Measurements from ENCODE around the gene ITGA5.

ITGA5 gene

GRCh38 chr12:54390668-54391551 is 28.2 kb downstream of the ITGA5 start:
- Histone ChIP-seq H3K9me3 (ENCODE audit: control insufficient read depth in 2 of 2, low read length in 2 of 2) (no peaks in the 10 kb centered on the region), H3K4me3 (ENCODE audit: low read length in 2 of 2) (peak overlapping the region; percentile 37 to 46), H3K36me3 (ENCODE audit: control insufficient read depth in 2 of 2, insufficient read depth in 2 of 2, low read length in 2 of 2) (peaks cover 0 to 3% of the 10 kb centered on the region in 2 donors), H3K27ac (ENCODE audit: low read depth in 2 of 2, low read length in 2 of 2) (no peak overlapping the region), H3K9ac (ENCODE audit: low read depth in 1 of 2, low read length in 2 of 2) (peak overlapping the region in 1 of 2 donors; percentile 14), H3K27me3 (ENCODE audit: control insufficient read depth in 2 of 2, insufficient read depth in 2 of 2, low read length in 2 of 2) (peaks cover 0 to 4% of the 10 kb centered on the region in 2 donors), H3K4me1 (ENCODE audit: control insufficient read depth in 2 of 2, insufficient read depth in 2 of 2, low read length in 2 of 2) (peaks cover 5 to 6% of the 10 kb centered on the region in 2 donors)

DNA sequence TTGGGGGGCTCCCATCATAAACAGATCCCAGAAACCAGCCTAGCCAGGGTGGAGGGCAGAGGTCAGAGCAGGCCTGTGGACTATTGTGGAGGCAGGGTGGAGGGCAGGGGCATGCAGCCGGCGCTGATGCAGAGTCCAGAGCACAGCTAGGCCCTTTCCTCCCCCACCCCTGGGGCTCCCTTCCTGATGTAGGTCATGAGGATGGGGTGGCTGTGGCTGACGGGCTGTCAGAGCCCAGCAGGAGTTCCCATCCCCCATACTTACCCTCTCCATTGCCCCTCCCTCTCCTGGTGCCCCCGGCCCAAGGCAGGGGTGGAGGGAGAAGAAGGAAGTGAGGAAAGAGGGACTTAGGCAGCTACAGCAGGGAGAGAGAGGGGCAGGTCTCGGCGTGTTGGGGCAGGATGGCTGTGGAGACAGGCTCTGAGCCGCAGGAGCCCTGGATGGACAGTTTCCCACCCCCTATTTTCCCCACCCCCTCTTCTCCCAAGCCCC is 28.8 kb downstream of the ITGA5 start:
- Histone ChIP-seq H3K27ac (ENCODE audit: low read depth in 2 of 2, low read length in 2 of 2) (no peak overlapping the region), H3K4me3 (ENCODE audit: low read length in 2 of 2) (no peak overlapping the region), H3K36me3 (ENCODE audit: control insufficient read depth in 2 of 2, insufficient read depth in 2 of 2, low read length in 2 of 2) (no peaks in the 10 kb centered on the region), H3K27me3 (ENCODE audit: control insufficient read depth in 2 of 2, insufficient read depth in 2 of 2, low read length in 2 of 2) (peaks cover 0 to 4% of the 10 kb centered on the region in 2 donors), H3K9me3 (ENCODE audit: control insufficient read depth in 2 of 2, low read length in 2 of 2) (no peaks in the 10 kb centered on the region), H3K9ac (ENCODE audit: low read depth in 1 of 2, low read length in 2 of 2) (no peak overlapping the region), H3K4me1 (ENCODE audit: control insufficient read depth in 2 of 2, insufficient read depth in 2 of 2, low read length in 2 of 2) (peaks cover 6 to 7% of the 10 kb centered on the region in 2 donors)

DNA sequence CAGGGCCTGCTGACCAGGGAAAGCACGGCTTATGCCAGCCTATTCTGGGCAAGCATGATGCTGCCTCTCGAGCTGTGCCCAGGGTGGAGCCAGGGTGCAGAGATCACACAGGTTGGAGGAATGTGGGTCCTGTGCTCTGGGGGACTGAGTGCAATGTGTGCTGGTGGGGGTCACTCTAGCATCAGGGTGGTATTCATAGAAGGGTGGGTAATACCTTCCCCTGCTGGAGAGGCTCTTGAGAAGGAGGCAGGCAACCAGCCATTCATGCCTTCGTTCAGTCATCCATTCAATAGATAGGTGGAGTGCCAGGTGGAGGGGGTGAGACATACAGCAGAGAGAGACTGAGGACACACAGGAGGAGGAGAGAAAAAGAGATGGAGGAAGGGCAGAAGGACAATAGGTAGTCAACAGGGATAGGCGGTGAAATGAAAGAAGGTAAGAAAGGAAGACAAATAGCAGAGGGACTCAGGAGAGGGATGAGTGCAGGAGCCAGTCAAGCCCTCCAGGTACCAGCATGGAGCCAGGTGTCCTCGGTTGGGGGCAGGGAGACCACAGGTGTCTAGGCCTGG is 29.4 kb downstream of the ITGA5 start:
- H3K27me3 ChIP-seq (ENCODE audit: control insufficient read depth in 2 of 2, insufficient read depth in 2 of 2, low read length in 2 of 2) = peaks cover 0 to 4% of the 10 kb centered on the region in 2 donors
- H3K9me3 ChIP-seq (ENCODE audit: control insufficient read depth in 2 of 2, low read length in 2 of 2) = no peaks in the 10 kb centered on the region
- H3K9ac ChIP-seq (ENCODE audit: low read depth in 1 of 2, low read length in 2 of 2) = no peak overlapping the region
- H3K36me3 ChIP-seq (ENCODE audit: control insufficient read depth in 2 of 2, insufficient read depth in 2 of 2, low read length in 2 of 2) = no peaks in the 10 kb centered on the region
- H3K4me1 ChIP-seq (ENCODE audit: control insufficient read depth in 2 of 2, insufficient read depth in 2 of 2, low read length in 2 of 2) = peaks cover 8 to 12% of the 10 kb centered on the region in 2 donors
- H3K4me3 ChIP-seq (ENCODE audit: low read length in 2 of 2) = no peak overlapping the region
- H3K27ac ChIP-seq (ENCODE audit: low read depth in 2 of 2, low read length in 2 of 2) = no peak overlapping the region

DNA sequence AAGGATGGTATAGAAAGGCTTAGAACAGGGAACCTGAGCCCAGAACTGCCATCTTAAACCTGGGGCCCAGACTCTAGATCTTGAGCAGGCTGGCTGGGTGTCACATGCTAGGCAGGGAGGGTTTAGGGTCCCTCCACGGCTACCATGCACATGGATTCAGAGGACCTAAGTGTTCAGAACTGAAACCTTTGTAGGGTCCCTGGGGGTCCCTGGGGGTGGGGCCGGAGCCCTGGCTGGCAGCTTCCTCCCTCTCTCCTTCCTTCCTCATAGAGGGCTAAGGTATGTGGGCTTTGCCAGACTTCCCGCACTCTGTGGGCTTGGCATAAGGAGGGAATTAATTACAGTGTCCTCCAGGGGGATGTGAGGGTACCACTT is 29.9 kb downstream of the ITGA5 start:
- no peak overlapping the region for H3K4me3 ChIP-seq (ENCODE audit: low read length in 2 of 2)
- H3K27ac ChIP-seq (ENCODE audit: low read depth in 2 of 2, low read length in 2 of 2) = no peak overlapping the region
- H3K36me3 ChIP-seq (ENCODE audit: control insufficient read depth in 2 of 2, insufficient read depth in 2 of 2, low read length in 2 of 2) = no peaks in the 10 kb centered on the region
- H3K9ac ChIP-seq (ENCODE audit: low read depth in 1 of 2, low read length in 2 of 2) = no peak overlapping the region
- H3K4me1 ChIP-seq (ENCODE audit: control insufficient read depth in 2 of 2, insufficient read depth in 2 of 2, low read length in 2 of 2) = peaks cover 12% of the 10 kb centered on the region in 2 donors
- H3K27me3 ChIP-seq (ENCODE audit: control insufficient read depth in 2 of 2, insufficient read depth in 2 of 2, low read length in 2 of 2) = peaks cover 0 to 4% of the 10 kb centered on the region in 2 donors
- no peaks in the 10 kb centered on the region for H3K9me3 ChIP-seq (ENCODE audit: control insufficient read depth in 2 of 2, low read length in 2 of 2)

- H3K9ac ChIP-seq (ENCODE audit: low read depth in 1 of 2, low read length in 2 of 2) = no peak overlapping the region
- H3K4me1 ChIP-seq (ENCODE audit: control insufficient read depth in 2 of 2, insufficient read depth in 2 of 2, low read length in 2 of 2) = peaks cover 12% of the 10 kb centered on the region in 2 donors
- no peak overlapping the region for H3K27ac ChIP-seq (ENCODE audit: low read depth in 2 of 2, low read length in 2 of 2)
- H3K4me3 ChIP-seq (ENCODE audit: low read length in 2 of 2) = no peak overlapping the region
- peaks cover 0 to 4% of the 10 kb centered on the region in 2 donors for H3K27me3 ChIP-seq (ENCODE audit: control insufficient read depth in 2 of 2, insufficient read depth in 2 of 2, low read length in 2 of 2)
- H3K36me3 ChIP-seq (ENCODE audit: control insufficient read depth in 2 of 2, insufficient read depth in 2 of 2, low read length in 2 of 2) = no peaks in the 10 kb centered on the region
- no peaks in the 10 kb centered on the region for H3K9me3 ChIP-seq (ENCODE audit: control insufficient read depth in 2 of 2, low read length in 2 of 2)
Observed at GRCh38 chr12:54388237-54389133, 30.6 kb downstream of the ITGA5 start.

DNA sequence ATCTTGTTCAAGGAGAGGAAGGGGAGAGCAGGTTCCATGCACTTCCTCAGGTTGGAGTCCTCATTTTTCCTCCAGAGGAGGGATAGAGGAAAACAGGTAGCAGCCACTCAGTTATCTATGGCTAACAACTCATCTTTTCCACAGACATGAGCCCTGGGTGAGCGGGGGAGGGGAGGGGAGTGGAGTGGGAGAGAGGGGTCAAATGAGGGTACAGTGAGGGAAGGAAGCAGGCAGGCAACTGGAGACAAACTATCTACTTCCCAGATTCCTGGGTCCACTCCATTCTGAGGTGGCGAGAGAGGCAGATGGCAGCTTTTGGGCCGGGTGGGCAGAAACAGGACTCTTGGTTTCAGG is 32.0 kb downstream of the ITGA5 start:
- Histone ChIP-seq H3K27ac (ENCODE audit: low read depth in 2 of 2, low read length in 2 of 2) (no peak overlapping the region), H3K9ac (ENCODE audit: low read depth in 1 of 2, low read length in 2 of 2) (no peak overlapping the region), H3K36me3 (ENCODE audit: control insufficient read depth in 2 of 2, insufficient read depth in 2 of 2, low read length in 2 of 2) (no peaks in the 10 kb centered on the region), H3K4me1 (ENCODE audit: control insufficient read depth in 2 of 2, insufficient read depth in 2 of 2, low read length in 2 of 2) (peaks cover 12% of the 10 kb centered on the region in 2 donors), H3K27me3 (ENCODE audit: control insufficient read depth in 2 of 2, insufficient read depth in 2 of 2, low read length in 2 of 2) (no peaks in the 10 kb centered on the region), H3K4me3 (ENCODE audit: low read length in 2 of 2) (no peak overlapping the region), H3K9me3 (ENCODE audit: control insufficient read depth in 2 of 2, low read length in 2 of 2) (no peaks in the 10 kb centered on the region)

GRCh38 chr12:54386403-54387113 is 32.5 kb downstream of the ITGA5 start:
- Histone ChIP-seq H3K4me3 (ENCODE audit: low read length in 2 of 2) (no peak overlapping the region), H3K36me3 (ENCODE audit: control insufficient read depth in 2 of 2, insufficient read depth in 2 of 2, low read length in 2 of 2) (no peaks in the 10 kb centered on the region), H3K9me3 (ENCODE audit: control insufficient read depth in 2 of 2, low read length in 2 of 2) (no peaks in the 10 kb centered on the region), H3K9ac (ENCODE audit: low read depth in 1 of 2, low read length in 2 of 2) (no peak overlapping the region), H3K27ac (ENCODE audit: low read depth in 2 of 2, low read length in 2 of 2) (peak overlapping the region in 1 of 2 donors; percentile 76), H3K27me3 (ENCODE audit: control insufficient read depth in 2 of 2, insufficient read depth in 2 of 2, low read length in 2 of 2) (no peaks in the 10 kb centered on the region), H3K4me1 (ENCODE audit: control insufficient read depth in 2 of 2, insufficient read depth in 2 of 2, low read length in 2 of 2) (peaks cover 12% of the 10 kb centered on the region in 2 donors)

DNA sequence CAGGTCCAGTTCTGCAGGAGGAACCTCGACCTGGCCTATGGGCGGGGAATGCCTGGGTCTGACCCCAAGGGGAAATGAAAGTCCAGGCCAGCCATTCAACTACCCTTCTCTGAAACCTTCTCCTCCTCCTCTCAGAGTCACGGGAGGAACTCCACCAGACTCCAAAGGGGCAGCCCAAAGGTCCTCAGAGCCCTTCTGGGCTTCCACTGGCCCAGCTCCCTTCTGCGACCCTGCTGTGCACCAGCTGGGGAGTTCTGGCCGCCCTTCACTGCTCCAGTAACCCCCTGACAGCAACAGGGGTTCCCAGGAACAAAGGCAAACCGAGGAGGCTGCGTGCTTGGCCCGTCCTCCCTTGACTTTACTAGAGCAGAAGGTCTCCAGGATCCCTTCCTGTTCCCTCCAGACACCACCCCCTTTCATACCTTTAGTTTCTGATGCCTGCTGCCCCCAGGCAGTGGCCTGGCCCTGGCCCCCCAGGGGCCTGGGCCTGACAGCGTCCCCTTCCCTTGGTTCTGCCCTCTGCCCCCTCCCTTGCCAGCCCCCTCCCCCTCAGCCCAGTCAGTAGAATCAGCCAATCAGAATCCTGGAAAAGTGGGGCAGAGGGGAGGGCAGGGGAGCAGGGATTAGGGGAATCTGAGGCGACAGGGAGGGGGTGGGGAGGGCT is 33.7 kb downstream of the ITGA5 start:
- peaks cover 12% of the 10 kb centered on the region in 2 donors for H3K4me1 ChIP-seq (ENCODE audit: control insufficient read depth in 2 of 2, insufficient read depth in 2 of 2, low read length in 2 of 2)
- peak overlapping the region; percentile 14 to 76 for H3K27ac ChIP-seq (ENCODE audit: low read depth in 2 of 2, low read length in 2 of 2)
- H3K36me3 ChIP-seq (ENCODE audit: control insufficient read depth in 2 of 2, insufficient read depth in 2 of 2, low read length in 2 of 2) = no peaks in the 10 kb centered on the region
- H3K4me3 ChIP-seq (ENCODE audit: low read length in 2 of 2) = peak overlapping the region in 1 of 2 donors; percentile 31
- no peaks in the 10 kb centered on the region for H3K27me3 ChIP-seq (ENCODE audit: control insufficient read depth in 2 of 2, insufficient read depth in 2 of 2, low read length in 2 of 2)
- H3K9ac ChIP-seq (ENCODE audit: low read depth in 1 of 2, low read length in 2 of 2) = no peak overlapping the region
- H3K9me3 ChIP-seq (ENCODE audit: control insufficient read depth in 2 of 2, low read length in 2 of 2) = no peaks in the 10 kb centered on the region

GRCh38 chr12:54384591-54385041 is 34.5 kb downstream of the ITGA5 start, which contains the start of gene ZNF385A:
Gene ZNF385A (minus strand): TSS chr12:54384733. CDS start chr12:54384514, 219 bp downstream.
- H3K36me3 ChIP-seq (ENCODE audit: control insufficient read depth in 2 of 2, insufficient read depth in 2 of 2, low read length in 2 of 2) = no peaks in the 10 kb centered on the region
- no peaks in the 10 kb centered on the region for H3K9me3 ChIP-seq (ENCODE audit: control insufficient read depth in 2 of 2, low read length in 2 of 2)
- H3K4me3 ChIP-seq (ENCODE audit: low read length in 2 of 2) = peak within 1 kb of the TSS in 1 of 2 donors; percentile 31
- peak within 1 kb of the TSS in 1 of 2 donors; percentile 9 for H3K9ac ChIP-seq (ENCODE audit: low read depth in 1 of 2, low read length in 2 of 2)
- peaks cover 12% of the 10 kb centered on the region in 2 donors for H3K4me1 ChIP-seq (ENCODE audit: control insufficient read depth in 2 of 2, insufficient read depth in 2 of 2, low read length in 2 of 2)
- no peaks in the 10 kb centered on the region for H3K27me3 ChIP-seq (ENCODE audit: control insufficient read depth in 2 of 2, insufficient read depth in 2 of 2, low read length in 2 of 2)
- peak within 1 kb of the TSS; percentile 17 to 76 for H3K27ac ChIP-seq (ENCODE audit: low read depth in 2 of 2, low read length in 2 of 2)
